ENCODE data around the gene GNAS-AS1. TPM values are rescaled to one million over a fixed set of nuclear protein-coding genes. Genes with fewer than 3 reads are reported as not detected.

The GNAS-AS1 gene
- total and polyA plus RNA-seq, 2 of the 8 experiments (the other 6 are each of a cell fraction or from before 2014, with no cell fraction given) = 4.7 to 13.7 TPM

GRCh38 chr20:58878399-58878798 lies 27.7 kb upstream of the GNAS-AS1 start:
- POLR2A ChIA-PET (ENCODE audit: partially characterized antibody) = interaction anchor here (1.1 to 4.4 kb wide), 4 partner anchors 11 to 21 kb away, joined by 3 to 26 read pairs (median 7); no protein-coding TSS in a partner anchor
- Histone ChIP-seq H3K79me1 (ENCODE audit: low read depth, low read length) (no peaks in the 10 kb centered on the region), H3K36me3 (ENCODE audit: control insufficient read depth in 2 of 4, insufficient read depth in 4 of 4, low read length in 3 of 4) (no peaks in the 10 kb centered on the region; a peak in 1 of 8 replicates), H3K27ac (ENCODE audit: low read depth, low read length) (no peak overlapping the region), H3K23me2 (ENCODE audit: low read depth, low read length) (no peaks in the 10 kb centered on the region), H2BK15ac (ENCODE audit: low read length) (no peak overlapping the region), H2BK120ac (replicated peaks; ENCODE audit: low read depth, low read length) (no peak overlapping the region), H3K4me3 (ENCODE audit: extremely low read depth in 1 of 4, insufficient read depth in 2 of 4, low read depth in 3 of 4, low read length in 4 of 4) (no peak overlapping the region), H3K18ac (ENCODE audit: extremely low read depth, low read length) (no peak overlapping the region), H4K20me1 (replicated peaks in 1 of 2; ENCODE audit: control insufficient read depth in 1 of 2, insufficient read depth in 2 of 2, low read length in 2 of 2) (no peaks in the 10 kb centered on the region), H3K14ac (ENCODE audit: insufficient read length) (no peak overlapping the region), H3K4me2 (ENCODE audit: insufficient read depth in 1 of 2, low read depth in 2 of 2, low read length in 2 of 2) (peak overlapping the region in 1 of 2 experiments; percentile 61; a peak in 1 of 4 replicates), H3K4me1 (replicated peaks in 1 of 4; ENCODE audit: control insufficient read depth in 3 of 4, insufficient read depth in 4 of 4, low read length in 3 of 4) (peaks cover 3 to 32% (median 22%) of the 10 kb centered on the region in 4 experiments), H2AFZ (ENCODE audit: low read length) (no peak overlapping the region), H2BK12ac (ENCODE audit: low read depth, low read length) (no peak overlapping the region), H3K9me3 (ENCODE audit: insufficient read depth in 2 of 2, low read depth in 1 of 2, low read length in 1 of 2) (no peaks in the 10 kb centered on the region), H3K56ac (replicated peaks; ENCODE audit: insufficient read length, low read depth, low read length) (no peak overlapping the region), H4K5ac (ENCODE audit: insufficient read length, low read depth, low read length) (no peak overlapping the region), H2BK5ac (ENCODE audit: low read depth, low read length) (no peak overlapping the region), H3K9ac (replicated peaks in 1 of 4; ENCODE audit: extremely low read depth in 1 of 4, low read depth in 3 of 4, low read length in 3 of 4) (no peak overlapping the region; a peak in 1 of 7 replicates), H2AK5ac (ENCODE audit: low read depth, low read length) (no peak overlapping the region), H4K8ac (ENCODE audit: extremely low read depth, insufficient read depth, low read length) (no peak overlapping the region), H3K79me2 (ENCODE audit: control insufficient read depth in 1 of 2, insufficient read depth in 2 of 2, low read length in 2 of 2) (no peaks in the 10 kb centered on the region), H3K27me3 (replicated peaks in 1 of 4; ENCODE audit: control insufficient read depth in 3 of 4, extremely low read depth in 1 of 4, insufficient read depth in 3 of 4, low read length in 3 of 4) (no peaks in the 10 kb centered on the region), H3K4ac (replicated peaks; ENCODE audit: insufficient read length, low read depth, low read length) (no peak overlapping the region), H3K23ac (ENCODE audit: insufficient read length) (no peak overlapping the region), H4K91ac (replicated peaks; ENCODE audit: insufficient read length, low read length) (no peak overlapping the region), H2BK20ac (ENCODE audit: low read length) (0 out of 2 replicates have a peak overlapping the region, but pooled peaks have one; percentile 24)
- CTCF ChIA-PET (ENCODE audit: partially characterized antibody) = interaction anchor here (1.8 to 2.3 kb wide), 3 partner anchors 8 to 20 kb away, joined by 5 to 12 read pairs (median 10); no protein-coding TSS in a partner anchor
- TF ChIP-seq HDAC2 (IDR thresholded peaks at IDR 0.05; ENCODE audit: borderline replicate concordance in 1 of 2, low read depth in 2 of 2, low read length in 2 of 2) = no peak
- no peak for TF ChIP-seq RAD21 (IDR thresholded peaks at IDR 0.05 in 1 of 2, conservative IDR thresholded peaks at IDR 0.05 in 1 of 2; ENCODE audit: low read depth in 2 of 2, low read length in 2 of 2)
- no peak for TF ChIP-seq GTF2F1 (IDR thresholded peaks at IDR 0.05; ENCODE audit: borderline replicate concordance, low read depth, low read length)
- no peak for FAIRE-seq
- WGBS, 2 experiments (ENCODE audit: extremely low coverage in 1 of 2, insufficient coverage in 1 of 2, insufficient read length in 1 of 2, insufficient replicate concordance in 2 of 2, low coverage in 1 of 2, low lambda C conversion rate in 2 of 2, missing lambda C conversion rate in 1 of 2) = 85% methylated on average over 4 of the region's 4 CpGs; no CpG with 5 or more reads in 1 of the 2 experiments
- DNase-seq (ENCODE audit: low read depth in 1 of 2, low spot score in 2 of 2) = no peak
